ENCODE measurements around the gene CNTNAP2.

Gene CNTNAP2

GRCh38 chr7:147813316-147813715 is 1696.7 kb downstream of the CNTNAP2 start:
- H3K9ac ChIP-seq (ENCODE audit: low read length), result no peak overlapping the region
- no peak overlapping the region for H2BK12ac ChIP-seq (ENCODE audit: low read length)
- H4K12ac ChIP-seq (ENCODE audit: low read depth, low read length), result no peak overlapping the region
- no peak overlapping the region for H3K18ac ChIP-seq (ENCODE audit: low read length)
- H3K14ac ChIP-seq (ENCODE audit: low read length), result no peak overlapping the region
- H3K4ac ChIP-seq (ENCODE audit: low read depth, low read length), result no peak overlapping the region
- H2BK120ac ChIP-seq (ENCODE audit: insufficient read depth, low read length, poor library complexity), result no peak overlapping the region
- H3K4me1 ChIP-seq (ENCODE audit: control insufficient read depth in 1 of 2, insufficient read depth in 2 of 2, low read length in 2 of 2), result no peaks in the 10 kb centered on the region
- no peaks in the 10 kb centered on the region for H3K79me2 ChIP-seq (ENCODE audit: control insufficient read depth, insufficient read depth, low read length, poor library complexity)
- no peaks in the 10 kb centered on the region for H3K9me3 ChIP-seq (ENCODE audit: insufficient read depth, low read depth, low read length)
- H2AK5ac ChIP-seq (ENCODE audit: low read length), result no peak overlapping the region
- no peak overlapping the region for H3K4me3 ChIP-seq (ENCODE audit: low read depth, low read length)
- no peak for DNase-seq
- no peaks in the 10 kb centered on the region for H3K79me1 ChIP-seq (ENCODE audit: low read length)
- no peaks in the 10 kb centered on the region for H3K27me3 ChIP-seq (ENCODE audit: insufficient read depth, low read length)
- no peaks in the 10 kb centered on the region for H3K36me3 ChIP-seq (ENCODE audit: control insufficient read depth in 1 of 2, insufficient read depth in 2 of 2, low read length in 2 of 2)
- no peak overlapping the region for H3K23ac ChIP-seq (ENCODE audit: low read length)
- H2AFZ ChIP-seq (ENCODE audit: insufficient read depth, low read length, poor library complexity), result no peak overlapping the region
- H2BK5ac ChIP-seq (ENCODE audit: low read depth, low read length, poor library complexity), result no peak overlapping the region
- H4K8ac ChIP-seq (ENCODE audit: low read depth, low read length), result no peak overlapping the region
- H4K91ac ChIP-seq (ENCODE audit: low read depth, low read length), result no peak overlapping the region
- no peak overlapping the region for H3K4me2 ChIP-seq (ENCODE audit: low read length)
- no peak overlapping the region for H3K27ac ChIP-seq (ENCODE audit: low read depth, low read length)

GRCh38 chr7:147818317-147818716 is 1701.7 kb downstream of the CNTNAP2 start:
- H3K36me3 ChIP-seq (ENCODE audit: control insufficient read depth in 1 of 2, insufficient read depth in 2 of 2, low read length in 2 of 2), result no peaks in the 10 kb centered on the region
- no CpG with 5 or more reads among the region's 4 CpGs for WGBS (ENCODE audit: extremely low coverage, insufficient coverage, insufficient read length)
- no peak for DNase-seq

GRCh38 chr7:147824671-147825070 is 1708.1 kb downstream of the CNTNAP2 start:
- WGBS (ENCODE audit: extremely low coverage, insufficient coverage, insufficient read length), result no CpG with 5 or more reads among the region's 4 CpGs
- H3K4me2 ChIP-seq (ENCODE audit: low read length), result no peak overlapping the region

More at GRCh38 chr7:147818317-147818716, 1701.7 kb downstream of the CNTNAP2 start:
- H3K4me3 ChIP-seq (ENCODE audit: low read depth, low read length), result no peak overlapping the region
- H3K79me1 ChIP-seq (ENCODE audit: low read length), result no peaks in the 10 kb centered on the region
- no peak overlapping the region for H2BK5ac ChIP-seq (ENCODE audit: low read depth, low read length, poor library complexity)
- H3K4me1 ChIP-seq (ENCODE audit: control insufficient read depth in 1 of 2, insufficient read depth in 2 of 2, low read length in 2 of 2), result no peaks in the 10 kb centered on the region
- no peak overlapping the region for H2AK5ac ChIP-seq (ENCODE audit: low read length)
- H3K4me2 ChIP-seq (ENCODE audit: low read length), result no peak overlapping the region
- H3K9me3 ChIP-seq (ENCODE audit: insufficient read depth, low read depth, low read length), result no peaks in the 10 kb centered on the region
- H3K27ac ChIP-seq (ENCODE audit: low read depth, low read length), result no peak overlapping the region
- no peak overlapping the region for H2BK12ac ChIP-seq (ENCODE audit: low read length)
- no peak overlapping the region for H3K23ac ChIP-seq (ENCODE audit: low read length)
- no peak overlapping the region for H4K91ac ChIP-seq (ENCODE audit: low read depth, low read length)
- no peak overlapping the region for H3K4ac ChIP-seq (ENCODE audit: low read depth, low read length)
- no peak overlapping the region for H4K8ac ChIP-seq (ENCODE audit: low read depth, low read length)
- H4K12ac ChIP-seq (ENCODE audit: low read depth, low read length), result no peak overlapping the region
- H2AFZ ChIP-seq (ENCODE audit: insufficient read depth, low read length, poor library complexity), result no peak overlapping the region
- H3K14ac ChIP-seq (ENCODE audit: low read length), result no peak overlapping the region
- no peak overlapping the region for H3K18ac ChIP-seq (ENCODE audit: low read length)
- H3K27me3 ChIP-seq (ENCODE audit: insufficient read depth, low read length), result no peaks in the 10 kb centered on the region
- no peaks in the 10 kb centered on the region for H3K79me2 ChIP-seq (ENCODE audit: control insufficient read depth, insufficient read depth, low read length, poor library complexity)
- no peak overlapping the region for H2BK120ac ChIP-seq (ENCODE audit: insufficient read depth, low read length, poor library complexity)
- H3K9ac ChIP-seq (ENCODE audit: low read length), result no peak overlapping the region

GRCh38 chr7:147829016-147829415 is 1712.4 kb downstream of the CNTNAP2 start:
- no peak overlapping the region for H2BK120ac ChIP-seq (ENCODE audit: insufficient read depth, low read length, poor library complexity)
- no peaks in the 10 kb centered on the region for H3K9me3 ChIP-seq (ENCODE audit: insufficient read depth, low read depth, low read length)
- H2BK5ac ChIP-seq (ENCODE audit: low read depth, low read length, poor library complexity), result no peak overlapping the region
- H3K4ac ChIP-seq (ENCODE audit: low read depth, low read length), result no peak overlapping the region
- H2AK5ac ChIP-seq (ENCODE audit: low read length), result no peak overlapping the region
- H3K23ac ChIP-seq (ENCODE audit: low read length), result no peak overlapping the region
- no peaks in the 10 kb centered on the region for H3K79me1 ChIP-seq (ENCODE audit: low read length)
- H2AFZ ChIP-seq (ENCODE audit: insufficient read depth, low read length, poor library complexity), result no peak overlapping the region
- no CpG with 5 or more reads among the region's 2 CpGs for WGBS (ENCODE audit: extremely low coverage, insufficient coverage, insufficient read length)
- H4K8ac ChIP-seq (ENCODE audit: low read depth, low read length), result no peak overlapping the region
- no peak overlapping the region for H3K27ac ChIP-seq (ENCODE audit: low read depth, low read length)
- H4K12ac ChIP-seq (ENCODE audit: low read depth, low read length), result no peak overlapping the region
- H2BK12ac ChIP-seq (ENCODE audit: low read length), result no peak overlapping the region
- no peak overlapping the region for H3K9ac ChIP-seq (ENCODE audit: low read length)
- H3K27me3 ChIP-seq (ENCODE audit: insufficient read depth, low read length), result no peaks in the 10 kb centered on the region
- no peak for DNase-seq
- no peak overlapping the region for H3K18ac ChIP-seq (ENCODE audit: low read length)
- H3K4me2 ChIP-seq (ENCODE audit: low read length), result no peak overlapping the region
- H4K91ac ChIP-seq (ENCODE audit: low read depth, low read length), result no peak overlapping the region
- H3K4me3 ChIP-seq (ENCODE audit: low read depth, low read length), result no peak overlapping the region
- H3K14ac ChIP-seq (ENCODE audit: low read length), result no peak overlapping the region
- H3K79me2 ChIP-seq (ENCODE audit: control insufficient read depth, insufficient read depth, low read length, poor library complexity), result no peaks in the 10 kb centered on the region
- no peaks in the 10 kb centered on the region for H3K36me3 ChIP-seq (ENCODE audit: control insufficient read depth in 1 of 2, insufficient read depth in 2 of 2, low read length in 2 of 2)
- no peaks in the 10 kb centered on the region for H3K4me1 ChIP-seq (ENCODE audit: control insufficient read depth in 1 of 2, insufficient read depth in 2 of 2, low read length in 2 of 2)

More at GRCh38 chr7:147824671-147825070, 1708.1 kb downstream of the CNTNAP2 start:
- DNase-seq, result no peak
- Histone ChIP-seq H3K36me3 (ENCODE audit: control insufficient read depth in 1 of 2, insufficient read depth in 2 of 2, low read length in 2 of 2) (no peaks in the 10 kb centered on the region), H3K9me3 (ENCODE audit: insufficient read depth, low read depth, low read length) (no peaks in the 10 kb centered on the region), H2BK120ac (ENCODE audit: insufficient read depth, low read length, poor library complexity) (no peak overlapping the region), H3K9ac (ENCODE audit: low read length) (no peak overlapping the region), H3K27me3 (ENCODE audit: insufficient read depth, low read length) (no peaks in the 10 kb centered on the region), H3K79me2 (ENCODE audit: control insufficient read depth, insufficient read depth, low read length, poor library complexity) (no peaks in the 10 kb centered on the region), H4K91ac (ENCODE audit: low read depth, low read length) (no peak overlapping the region), H3K4me3 (ENCODE audit: low read depth, low read length) (no peak overlapping the region), H3K23ac (ENCODE audit: low read length) (no peak overlapping the region), H3K27ac (ENCODE audit: low read depth, low read length) (no peak overlapping the region), H4K8ac (ENCODE audit: low read depth, low read length) (no peak overlapping the region), H3K79me1 (ENCODE audit: low read length) (no peaks in the 10 kb centered on the region), H2AK5ac (ENCODE audit: low read length) (no peak overlapping the region), H3K18ac (ENCODE audit: low read length) (no peak overlapping the region), H2AFZ (ENCODE audit: insufficient read depth, low read length, poor library complexity) (no peak overlapping the region), H3K4me1 (ENCODE audit: control insufficient read depth in 1 of 2, insufficient read depth in 2 of 2, low read length in 2 of 2) (no peaks in the 10 kb centered on the region), H2BK5ac (ENCODE audit: low read depth, low read length, poor library complexity) (no peak overlapping the region), H3K4ac (ENCODE audit: low read depth, low read length) (no peak overlapping the region), H4K12ac (ENCODE audit: low read depth, low read length) (no peak overlapping the region), H3K14ac (ENCODE audit: low read length) (no peak overlapping the region), H2BK12ac (ENCODE audit: low read length) (no peak overlapping the region)
